HG03039 (cell line): ENCODE data around the gene SNX2.
"Not testable (repeated sequence)": the region's sequence is repeated elsewhere in the genome, so short reads cannot be mapped to it uniquely, and the experiment has no call there.

Experiments used
- ATAC-seq: cut with Tn5 transposase; IDR thresholded peaks from one replicate; pipeline ENCODE4 v1.9.1; 2021; ENCODE audit warnings: mild to moderate bottlenecking, moderate library complexity; ENCODE audit not compliant: unreplicated experiment

Gene SNX2, protein sequence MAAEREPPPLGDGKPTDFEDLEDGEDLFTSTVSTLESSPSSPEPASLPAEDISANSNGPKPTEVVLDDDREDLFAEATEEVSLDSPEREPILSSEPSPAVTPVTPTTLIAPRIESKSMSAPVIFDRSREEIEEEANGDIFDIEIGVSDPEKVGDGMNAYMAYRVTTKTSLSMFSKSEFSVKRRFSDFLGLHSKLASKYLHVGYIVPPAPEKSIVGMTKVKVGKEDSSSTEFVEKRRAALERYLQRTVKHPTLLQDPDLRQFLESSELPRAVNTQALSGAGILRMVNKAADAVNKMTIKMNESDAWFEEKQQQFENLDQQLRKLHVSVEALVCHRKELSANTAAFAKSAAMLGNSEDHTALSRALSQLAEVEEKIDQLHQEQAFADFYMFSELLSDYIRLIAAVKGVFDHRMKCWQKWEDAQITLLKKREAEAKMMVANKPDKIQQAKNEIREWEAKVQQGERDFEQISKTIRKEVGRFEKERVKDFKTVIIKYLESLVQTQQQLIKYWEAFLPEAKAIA

DNA sequence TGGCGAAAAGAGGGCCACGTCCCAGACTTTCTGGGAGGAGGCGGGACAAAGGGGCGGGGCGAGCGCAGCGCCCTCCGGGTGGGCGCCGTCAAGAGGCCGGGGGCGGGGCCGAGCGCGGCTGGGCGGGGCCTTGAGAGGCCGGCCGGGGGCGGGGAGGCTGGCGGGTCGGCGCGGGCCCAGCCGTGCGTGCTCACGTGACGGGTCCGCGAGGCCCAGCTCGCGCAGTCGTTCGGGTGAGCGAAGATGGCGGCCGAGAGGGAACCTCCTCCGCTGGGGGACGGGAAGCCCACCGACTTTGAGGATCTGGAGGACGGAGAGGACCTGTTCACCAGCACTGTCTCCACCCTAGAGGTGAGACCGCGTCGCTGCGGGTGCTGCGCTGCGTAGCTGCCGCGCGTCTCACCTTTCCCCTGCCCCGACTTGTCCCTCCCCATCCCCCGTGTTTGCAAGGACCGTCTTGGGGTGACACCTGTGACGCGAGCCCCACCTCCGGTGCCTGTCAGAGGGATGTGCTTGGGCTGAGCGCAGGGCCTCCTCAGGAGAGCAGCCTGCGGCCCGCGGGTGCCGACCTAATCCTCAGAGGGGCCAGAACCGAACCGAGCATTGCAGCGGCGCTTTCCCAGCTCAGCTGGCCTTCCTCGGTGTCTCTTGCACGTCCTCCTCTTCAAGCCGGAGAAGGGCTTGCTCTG, at the start of gene SNX2:
SNX2 (plus strand) TSS at position 220 of the 689 bp plus-strand sequence; CDS start at position 244, 24 bp downstream.
- ATAC-seq = peak; percentile 87

- ATAC-seq = peak; percentile 52
Measured at GRCh38 chr5:122727112-122727541, 47.8 kb upstream of the SNX2 start.

- no peak for ATAC-seq
Measured at GRCh38 chr5:122730037-122730436, 44.8 kb upstream of the SNX2 start.

- ATAC-seq = no peak
Measured at GRCh38 chr5:122730456-122730855, 44.4 kb upstream of the SNX2 start.

DNA sequence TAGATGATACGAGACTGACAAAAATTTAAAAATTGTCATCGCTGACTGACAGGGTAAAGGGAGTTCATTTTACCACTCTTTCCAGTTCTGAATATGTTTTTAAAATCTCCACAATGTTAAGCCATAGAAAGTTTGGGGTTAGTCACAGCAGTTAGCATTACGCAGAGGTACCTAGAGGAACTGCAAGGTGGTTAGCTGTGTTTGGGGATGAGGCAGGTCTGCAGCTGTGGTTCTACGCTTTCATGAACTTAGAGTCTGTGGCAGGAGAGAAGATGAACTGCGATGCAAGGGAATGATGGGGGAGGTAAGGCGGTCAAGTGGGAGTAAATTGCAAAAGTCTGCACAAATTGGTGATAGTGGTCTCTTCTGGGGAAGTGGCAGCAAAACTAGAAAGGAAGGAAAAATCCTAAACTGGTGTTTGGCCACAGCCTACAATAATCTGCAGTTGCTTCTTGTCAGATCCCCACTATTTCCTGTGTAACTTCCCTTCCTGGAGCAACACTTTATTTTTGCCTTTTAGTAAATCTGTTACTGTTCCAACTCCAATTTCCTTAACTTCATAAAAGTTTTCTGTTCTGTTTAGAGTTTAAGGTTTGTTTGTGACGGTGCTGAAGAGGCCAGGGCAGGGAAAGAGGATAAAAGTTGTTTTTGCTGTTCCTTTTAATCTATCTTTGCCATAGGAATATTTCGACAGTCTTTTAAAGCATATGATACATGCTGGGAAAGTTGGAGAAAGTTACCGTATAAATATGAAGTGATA, 38.6 kb upstream of the SNX2 start:
- ATAC-seq = no peak

DNA sequence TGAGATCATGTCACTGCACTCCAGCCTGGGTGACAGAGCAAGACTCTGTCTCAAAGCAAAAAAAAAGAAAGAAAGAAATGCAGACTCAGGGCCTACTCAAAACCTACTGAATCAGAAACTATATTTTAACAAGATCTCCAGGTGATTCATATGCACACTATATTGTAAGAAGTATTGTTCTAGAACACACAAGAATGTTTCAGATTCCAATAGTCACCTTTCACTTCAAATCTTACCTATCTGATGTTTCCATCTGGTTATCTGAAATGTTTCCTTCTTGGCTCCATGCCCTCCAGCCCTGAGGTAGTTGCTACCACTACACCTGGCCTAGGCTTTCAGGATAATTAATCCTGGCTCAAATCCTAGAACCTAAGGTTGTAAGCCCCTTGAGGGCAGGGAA, 36.8 kb upstream of the SNX2 start:
- ATAC-seq = no peak

DNA sequence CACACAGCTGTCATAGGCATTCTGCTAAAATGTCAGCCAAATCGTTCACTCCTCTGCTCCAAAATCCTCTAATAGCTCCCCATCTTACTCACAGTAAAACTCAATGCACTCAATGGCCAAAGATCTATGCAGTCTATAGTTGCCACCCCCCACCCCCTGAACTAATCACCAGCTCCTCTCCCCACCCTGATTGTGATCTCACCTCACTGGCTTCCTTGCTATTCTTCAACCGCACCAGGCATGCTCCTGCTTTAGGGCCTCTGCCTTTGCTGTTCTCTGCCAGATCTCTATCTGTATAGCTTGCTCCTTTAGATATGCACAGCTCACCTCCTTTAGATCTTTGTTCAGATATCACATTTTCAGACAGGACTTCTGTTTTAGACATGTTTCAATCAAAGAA, 33.2 kb upstream of the SNX2 start:
- no peak for ATAC-seq

GRCh38 chr5:122743261-122743660, 31.6 kb upstream of the SNX2 start:
- ATAC-seq = no peak

GRCh38 chr5:122745597-122745996, 29.3 kb upstream of the SNX2 start:
- ATAC-seq = no peak

- no peak for ATAC-seq
Measured at GRCh38 chr5:122749886-122750285, 25.0 kb upstream of the SNX2 start.

DNA sequence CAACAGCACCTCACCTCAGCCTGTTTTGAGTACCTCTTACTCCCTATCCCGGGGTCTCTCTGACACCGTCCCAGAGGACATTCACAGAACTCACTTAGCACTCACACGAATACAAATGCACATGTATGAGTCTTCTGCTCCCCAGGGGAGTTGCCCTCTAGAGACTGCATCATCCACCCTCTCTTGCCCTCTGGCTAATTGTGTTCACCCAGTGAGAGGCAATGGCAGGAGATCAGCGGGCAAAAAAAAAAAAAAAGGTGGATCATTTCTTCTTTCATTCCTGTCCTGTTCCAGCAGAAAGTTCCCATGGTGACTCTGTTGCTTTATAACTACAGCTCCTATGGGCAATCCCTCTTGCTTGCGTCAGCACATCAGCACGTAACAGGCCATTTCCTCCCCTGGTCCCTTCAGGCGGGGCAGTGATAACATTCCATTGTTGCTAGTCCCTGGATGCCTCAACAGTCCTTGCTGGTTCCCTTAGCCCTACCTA, 23.5 kb upstream of the SNX2 start:
- no peak for ATAC-seq

- ATAC-seq = no peak
Measured at GRCh38 chr5:122753500-122753899, 21.4 kb upstream of the SNX2 start.

- no peak for ATAC-seq
Measured at GRCh38 chr5:122755783-122756182, 19.1 kb upstream of the SNX2 start.

DNA sequence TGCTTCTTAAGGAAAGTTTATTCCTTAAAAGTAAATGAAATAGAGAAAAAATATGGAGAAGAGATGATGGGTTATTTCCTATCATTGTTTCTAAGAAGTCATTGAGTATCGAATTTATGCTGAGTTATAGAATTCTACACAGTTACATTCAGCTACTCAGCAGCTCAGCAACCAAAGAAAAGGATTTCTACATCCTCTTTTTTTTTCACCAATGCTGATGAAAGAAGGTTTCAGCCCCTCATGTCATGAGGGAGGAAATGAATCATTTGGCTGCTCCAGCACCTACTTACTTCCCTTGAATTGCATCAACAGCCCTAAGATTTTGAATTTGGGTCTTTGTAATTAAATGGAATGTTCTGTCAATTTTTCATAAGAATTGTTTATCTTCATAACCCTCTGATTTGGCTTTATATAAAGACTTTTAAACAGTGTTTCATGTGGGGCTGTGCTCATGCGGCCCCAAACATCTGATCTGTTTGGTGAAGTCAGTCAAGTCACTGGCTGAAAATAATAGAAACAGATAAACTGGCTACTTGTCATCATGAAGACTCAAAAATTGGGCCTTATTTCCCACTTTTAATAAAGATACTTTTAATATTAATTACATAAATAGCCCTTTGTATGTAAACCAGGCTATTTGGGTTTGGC, 18.5 kb upstream of the SNX2 start:
- ATAC-seq = peak; percentile 63

DNA sequence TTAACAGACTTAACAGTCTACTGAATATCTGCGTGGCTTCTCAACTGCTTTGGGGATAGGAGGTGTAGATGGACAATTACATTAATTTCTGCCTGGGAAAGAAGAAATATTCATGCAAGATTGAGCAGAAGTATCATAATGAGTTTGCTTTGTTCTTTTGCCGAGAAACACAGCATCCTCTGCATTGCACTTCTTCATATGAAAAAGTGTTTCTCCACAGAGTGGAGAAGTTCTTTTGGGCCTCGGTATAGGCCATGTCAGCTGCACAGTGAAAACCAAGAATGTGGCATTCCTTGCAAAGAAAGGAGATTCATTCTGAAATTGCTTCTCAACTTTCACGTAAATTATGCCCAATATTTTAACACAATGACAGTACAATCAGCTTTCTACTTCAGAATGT, 17.6 kb upstream of the SNX2 start:
- peak; percentile 68 for ATAC-seq

- ATAC-seq = no peak
Measured at GRCh38 chr5:122759241-122760070, 15.4 kb upstream of the SNX2 start.

DNA sequence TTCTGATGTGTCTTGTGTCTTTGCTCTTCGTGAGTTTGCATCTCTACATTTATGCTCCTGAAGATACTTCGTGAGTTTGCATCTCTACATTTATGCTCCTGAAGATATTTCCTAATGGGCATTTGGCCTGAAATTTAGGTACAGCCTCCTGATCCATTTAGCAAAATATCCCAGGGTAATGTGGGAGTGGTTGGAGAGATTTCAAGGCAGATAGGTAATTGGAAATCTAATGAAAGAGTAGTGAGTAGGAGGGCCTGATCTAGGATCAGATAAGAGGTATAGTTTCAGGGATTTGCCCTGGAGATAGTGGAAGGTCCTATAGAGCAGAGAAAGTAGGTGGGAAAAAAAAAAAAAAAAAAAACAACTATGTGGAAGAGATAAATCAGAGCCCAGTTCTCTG, 14.6 kb upstream of the SNX2 start:
- ATAC-seq = no peak

DNA sequence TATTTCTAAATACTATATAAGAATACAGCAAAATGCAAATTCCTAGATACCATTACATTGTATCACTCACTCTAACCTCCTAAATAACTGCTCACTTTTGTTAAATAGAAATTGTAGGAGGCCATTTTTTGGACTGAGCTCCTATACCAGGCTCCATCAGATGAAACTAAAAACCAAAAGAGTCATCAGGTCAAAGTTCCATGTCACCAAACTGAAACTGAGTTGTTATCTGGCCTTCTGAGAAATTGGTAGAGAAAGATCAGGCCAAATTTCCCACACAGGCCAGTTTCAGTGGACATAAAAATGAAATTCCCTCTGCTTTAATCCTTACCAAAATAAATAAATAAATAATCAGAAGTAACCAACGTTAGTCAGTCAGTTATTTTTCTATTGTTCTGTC, 13.8 kb upstream of the SNX2 start:
- ATAC-seq = no peak

- ATAC-seq = not testable (repeated sequence)
Measured at GRCh38 chr5:122761896-122762295, 13.0 kb upstream of the SNX2 start.

DNA sequence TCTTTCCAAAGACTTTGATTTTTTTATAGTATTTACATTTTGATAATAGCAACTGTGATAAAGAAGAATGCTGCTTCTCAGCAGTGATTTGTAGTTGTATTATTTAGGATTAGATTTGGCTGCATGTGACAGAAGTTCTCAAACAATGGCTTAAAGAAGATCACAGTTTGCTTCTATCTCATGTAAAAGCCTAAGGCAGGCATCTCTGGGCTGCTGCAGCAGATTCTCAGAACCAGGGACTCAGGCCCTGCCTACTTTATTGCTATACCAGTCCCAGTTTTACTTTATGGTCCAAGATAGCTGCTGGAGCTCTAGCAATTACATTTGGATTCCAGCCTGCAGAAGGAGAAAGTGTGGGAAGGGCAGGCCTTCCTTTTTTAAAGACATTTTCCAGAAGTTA, 8.8 kb upstream of the SNX2 start:
- no peak for ATAC-seq
